Measurements from ENCODE around the gene TSGA10IP. TPM values are rescaled to one million over a fixed set of nuclear protein-coding genes. Genes with fewer than 3 reads are reported as not detected.
A peak's percentile ranks its signal among the peaks of the same experiment; 100 is the strongest.

The TSGA10IP gene
- total RNA-seq, 1 experiment from 2014 or later: not detected

DNA sequence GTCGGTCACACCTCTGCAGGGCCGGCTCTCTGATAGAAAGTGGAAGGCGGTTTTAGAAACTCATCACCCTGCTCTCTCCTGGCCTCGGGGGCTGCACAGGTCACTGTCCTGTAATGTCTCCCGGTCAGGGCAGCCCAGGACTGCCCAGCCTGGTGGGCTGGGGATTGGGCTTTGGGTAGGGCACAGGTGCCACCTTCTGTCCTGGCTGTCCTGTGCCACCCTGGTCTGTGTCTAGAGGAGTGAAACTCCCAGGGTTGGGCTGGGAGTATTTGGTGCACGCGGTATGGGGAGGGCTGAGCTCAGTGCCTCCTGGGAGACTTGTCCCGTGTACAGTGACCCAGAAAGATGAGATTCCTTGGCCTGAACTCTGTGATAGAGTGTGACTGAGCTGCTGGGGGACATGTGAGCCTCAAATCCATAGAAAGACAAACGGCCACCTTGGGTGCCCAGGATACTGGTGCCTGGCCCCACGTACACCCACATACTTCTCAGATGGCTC is 34.0 kb downstream of the TSGA10IP start:
- intact Hi-C loops (cut with micrococcal nuclease; ENCODE audit: unreplicated experiment): no loop called here
- no TSS peak for BruUV-seq (replicated peaks)
- no peak overlapping the region for H3K4me2 ChIP-seq
- TF ChIP-seq EZH2 (IDR thresholded peaks at IDR 0.05; ENCODE audit: low read depth): no peak
- TF ChIP-seq, protein P1, sequence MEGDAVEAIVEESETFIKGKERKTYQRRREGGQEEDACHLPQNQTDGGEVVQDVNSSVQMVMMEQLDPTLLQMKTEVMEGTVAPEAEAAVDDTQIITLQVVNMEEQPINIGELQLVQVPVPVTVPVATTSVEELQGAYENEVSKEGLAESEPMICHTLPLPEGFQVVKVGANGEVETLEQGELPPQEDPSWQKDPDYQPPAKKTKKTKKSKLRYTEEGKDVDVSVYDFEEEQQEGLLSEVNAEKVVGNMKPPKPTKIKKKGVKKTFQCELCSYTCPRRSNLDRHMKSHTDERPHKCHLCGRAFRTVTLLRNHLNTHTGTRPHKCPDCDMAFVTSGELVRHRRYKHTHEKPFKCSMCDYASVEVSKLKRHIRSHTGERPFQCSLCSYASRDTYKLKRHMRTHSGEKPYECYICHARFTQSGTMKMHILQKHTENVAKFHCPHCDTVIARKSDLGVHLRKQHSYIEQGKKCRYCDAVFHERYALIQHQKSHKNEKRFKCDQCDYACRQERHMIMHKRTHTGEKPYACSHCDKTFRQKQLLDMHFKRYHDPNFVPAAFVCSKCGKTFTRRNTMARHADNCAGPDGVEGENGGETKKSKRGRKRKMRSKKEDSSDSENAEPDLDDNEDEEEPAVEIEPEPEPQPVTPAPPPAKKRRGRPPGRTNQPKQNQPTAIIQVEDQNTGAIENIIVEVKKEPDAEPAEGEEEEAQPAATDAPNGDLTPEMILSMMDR (conservative IDR thresholded peaks at IDR 0.05): no peak
- no peak overlapping the region for H3K4me3 ChIP-seq
- no peaks in the 10 kb centered on the region for H3K9me3 ChIP-seq (ENCODE audit: insufficient read depth, low read depth)
- peaks cover 12% of the 10 kb centered on the region; the same call in 1 of the 2 replicates for H4K20me1 ChIP-seq (ENCODE audit: insufficient read depth)
- no peaks in the 10 kb centered on the region for H3K27me3 ChIP-seq (ENCODE audit: insufficient read depth, low read depth)
- H3F3A ChIP-seq (ENCODE audit: insufficient read depth, low read depth): peaks cover 28% of the 10 kb centered on the region; the same call in 1 of the 2 replicates
- no peak overlapping the region for H3K27ac ChIP-seq
- ChIA-PET POLR2A (ENCODE audit: unreplicated experiment) (interaction anchor here (0.6 to 0.7 kb wide), 3 partner anchors 56 to 121 kb away, joined by 3 to 8 read pairs (median 4); no protein-coding TSS in a partner anchor), CTCF (interaction anchor here (0.6 kb wide), 1 partner anchor 268 kb away, joined by 10 read pairs; no protein-coding TSS in a partner anchor)
- peaks cover 10% of the 10 kb centered on the region; the same call in 1 of the 2 replicates for H3K36me3 ChIP-seq (ENCODE audit: low read depth)
- no peak for DNase-seq
- H3K4me1 ChIP-seq (replicated peaks; ENCODE audit: insufficient read depth): no peaks in the 10 kb centered on the region
- no peaks in the 10 kb centered on the region for H3K79me2 ChIP-seq (ENCODE audit: low read depth)
- H2AFZ ChIP-seq: no peak overlapping the region
- no peaks in the 10 kb centered on the region for H3K9me2 ChIP-seq (ENCODE audit: insufficient read depth)

- intact Hi-C loops (cut with micrococcal nuclease; ENCODE audit: unreplicated experiment): no loop called here
- Histone ChIP-seq H2AFZ (no peak overlapping the region), H3K4me1 (replicated peaks; ENCODE audit: insufficient read depth) (no peaks in the 10 kb centered on the region), H3K79me2 (ENCODE audit: low read depth) (no peaks in the 10 kb centered on the region), H3K9me3 (ENCODE audit: insufficient read depth, low read depth) (no peaks in the 10 kb centered on the region), H4K20me1 (ENCODE audit: insufficient read depth) (peaks cover 7% of the 10 kb centered on the region; the same call in 1 of the 2 replicates), H3K27me3 (ENCODE audit: insufficient read depth, low read depth) (no peaks in the 10 kb centered on the region), H3K27ac (no peak overlapping the region), H3F3A (ENCODE audit: insufficient read depth, low read depth) (peaks cover 24% of the 10 kb centered on the region; the same call in 1 of the 2 replicates), H3K36me3 (ENCODE audit: low read depth) (peaks cover 7% of the 10 kb centered on the region; the same call in 1 of the 2 replicates), H3K4me3 (no peak overlapping the region), H3K4me2 (no peak overlapping the region), H3K9me2 (ENCODE audit: insufficient read depth) (no peaks in the 10 kb centered on the region)
- TF ChIP-seq, protein P1 (conservative IDR thresholded peaks at IDR 0.05): no peak
- no peak for TF ChIP-seq EZH2 (IDR thresholded peaks at IDR 0.05; ENCODE audit: low read depth)
- ChIA-PET CTCF (no interaction called here), POLR2A (ENCODE audit: unreplicated experiment) (no interaction called here)
- BruUV-seq (replicated peaks): no TSS peak
- no peak for DNase-seq
Observed at GRCh38 chr11:65981101-65981740, 35.9 kb downstream of the TSGA10IP start.

DNA sequence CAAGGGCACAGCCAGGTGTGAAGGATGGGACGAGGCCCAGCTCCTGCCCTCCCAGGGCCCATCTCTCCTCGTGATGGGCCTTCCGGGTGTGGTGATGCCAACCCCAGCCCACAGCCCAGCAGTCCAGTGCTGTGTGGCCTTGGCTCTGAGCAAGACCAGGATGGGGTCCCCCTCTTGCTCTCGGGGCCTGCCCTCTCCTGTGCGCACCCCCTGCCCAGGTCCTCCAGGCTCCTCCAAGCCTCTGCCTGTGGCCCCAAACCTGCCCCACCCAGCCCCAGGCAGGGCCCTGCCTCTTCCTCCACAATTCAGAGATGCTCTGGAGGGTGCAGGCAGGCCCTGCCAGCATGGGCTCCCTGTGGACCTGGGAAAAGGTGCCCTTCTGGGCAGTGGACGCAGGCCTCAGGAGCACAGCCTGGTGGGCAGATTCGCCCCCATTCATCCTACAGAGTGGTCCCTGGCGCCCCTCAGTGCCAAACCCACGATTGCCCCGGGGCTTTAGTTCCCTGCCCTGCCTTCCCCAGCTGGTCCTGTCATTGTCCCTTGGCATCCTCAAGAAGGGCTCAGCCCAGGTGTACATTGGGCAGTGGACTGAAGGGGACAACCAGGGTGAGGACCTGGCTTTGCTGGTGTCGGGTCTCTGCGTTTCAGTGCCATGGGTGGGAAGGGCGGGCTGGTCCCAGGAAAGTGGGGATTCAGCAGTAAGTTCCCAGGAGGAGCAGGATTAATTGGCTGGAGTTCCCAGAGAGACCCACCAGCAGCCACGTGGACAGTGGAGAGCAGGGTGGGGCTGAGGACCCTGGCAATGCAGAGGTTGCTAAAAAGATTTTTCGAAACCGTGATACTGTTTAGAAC is 36.9 kb downstream of the TSGA10IP start:
- no peak for DNase-seq
- no peaks in the 10 kb centered on the region for H3K9me2 ChIP-seq (ENCODE audit: insufficient read depth)
- 0 out of 2 replicates have a peak, but pooled peaks cover 4% of the 10 kb centered on the region for H3K36me3 ChIP-seq (ENCODE audit: low read depth)
- H4K20me1 ChIP-seq (ENCODE audit: insufficient read depth): 0 out of 2 replicates have a peak, but pooled peaks cover 1% of the 10 kb centered on the region
- BruUV-seq (replicated peaks): TSS peak; percentile 6
- H3K27ac ChIP-seq: no peak overlapping the region
- no peak for TF ChIP-seq EZH2 (IDR thresholded peaks at IDR 0.05; ENCODE audit: low read depth)
- TF ChIP-seq, protein P1 (conservative IDR thresholded peaks at IDR 0.05): no peak
- intact Hi-C loops (cut with micrococcal nuclease; ENCODE audit: unreplicated experiment): no loop called here
- H3K4me2 ChIP-seq: no peak overlapping the region
- H3F3A ChIP-seq (ENCODE audit: insufficient read depth, low read depth): peaks cover 30% of the 10 kb centered on the region; the same call in 1 of the 2 replicates
- no peaks in the 10 kb centered on the region for H3K9me3 ChIP-seq (ENCODE audit: insufficient read depth, low read depth)
- ChIA-PET POLR2A (ENCODE audit: unreplicated experiment) (no interaction called here), CTCF (interaction anchor here (0.6 to 0.7 kb wide), 2 partner anchors 98 to 146 kb away, joined by 4 to 5 read pairs; no protein-coding TSS in a partner anchor)
- H3K27me3 ChIP-seq (ENCODE audit: insufficient read depth, low read depth): no peaks in the 10 kb centered on the region
- H3K4me3 ChIP-seq: no peak overlapping the region
- no peaks in the 10 kb centered on the region for H3K79me2 ChIP-seq (ENCODE audit: low read depth)
- no peak overlapping the region for H2AFZ ChIP-seq
- peaks cover 4% of the 10 kb centered on the region; the same call in 1 of the 2 replicates for H3K4me1 ChIP-seq (replicated peaks; ENCODE audit: insufficient read depth)

Measured in PC-9 (cell line).